B cell (primary cell): Measurements from ENCODE around the gene ANXA4. TPM values are rescaled to one million over a fixed set of nuclear protein-coding genes. Genes with fewer than 3 reads are reported as not detected.

Experiments used
- ATAC-seq: fragments of 200-7000 bp; cut with Tn5 transposase; one replicate; pipeline ENCODE4 v1.10.0; 2021; ENCODE audit warnings: low read depth, mild to moderate bottlenecking, moderate number of reproducible peaks, moderate library complexity
- CTCF ChIA-PET: fragments of 350-600 bp; sonication (Branson Sonifier 250); formaldehyde crosslinking; loops from one replicate; lab custom pipeline; 2021; ENCODE audit warnings: antibody characterized with exemption, inconsistent platforms; lab: Charles Lee
- POLR2A ChIA-PET: fragments of 350-600 bp; sonication (Branson Sonifier 250); formaldehyde crosslinking; loops from one replicate; lab custom pipeline; 2021; ENCODE audit warnings: antibody characterized with exemption; lab: Charles Lee
- DNase-seq: peaks from one replicate; pipeline ENCODE4 v3.0.0; 2013
- H2AFZ ChIP-seq: 2 replicates; pipeline ENCODE4 v1.6.1; 2012; ENCODE audit warnings: mild to moderate bottlenecking, low read depth, low read length; ENCODE audit not compliant: insufficient read depth, poor library complexity, severe bottlenecking
- H3K27ac ChIP-seq, 2 donors: 1 replicate in 1 of 2; 2 replicates in 1 of 2; pipeline ENCODE4 v1.5.1; 2012 to 2013; ENCODE audit warnings: low read length in 2 of 2, mild to moderate bottlenecking in 2 of 2, moderate library complexity in 1 of 2
- H3K27me3 ChIP-seq, 4 experiments: fragments of 200-600 bp in 1 of 4; sonication (generic) in 1 of 4; replicated peaks in 1 of 4; 1 replicate in 2 of 4; 2 replicates in 2 of 4; pipeline versions ENCODE4 v1.6.1 to v1.7.0; 2013 to 2016; ENCODE audit warnings: low read length in 3 of 4, mild to moderate bottlenecking in 2 of 4, mixed read lengths in 1 of 4, moderate library complexity in 1 of 4; ENCODE audit not compliant: insufficient read depth in 4 of 4, control insufficient read depth in 3 of 4; ENCODE audit errors: control extremely low read depth in 1 of 4
- H3K36me3 ChIP-seq, 2 experiments: replicated peaks in 1 of 2; 1 replicate in 1 of 2; 2 replicates in 1 of 2; pipeline versions ENCODE4 v1.6.1 to v1.7.1; 2013; ENCODE audit warnings: low read length in 1 of 2; ENCODE audit not compliant: insufficient read depth in 2 of 2, control insufficient read depth in 1 of 2; ENCODE audit errors: control extremely low read depth in 1 of 2, extremely low read depth in 1 of 2
- H3K4me1 ChIP-seq, 2 donors: fragments of 200-600 bp in 1 of 2; sonication (generic) in 1 of 2; 1 replicate in 1 of 2; 2 replicates in 1 of 2; pipeline versions ENCODE4 v1.5.1 to v1.6.1; 2013 to 2017; ENCODE audit warnings: low read length in 2 of 2; ENCODE audit not compliant: control insufficient read depth in 2 of 2, insufficient read depth in 2 of 2
- H3K4me2 ChIP-seq: replicated peaks from 2 replicates; pipeline ENCODE3; 2012; ENCODE audit warnings: mild to moderate bottlenecking, low read depth, low read length; ENCODE audit not compliant: poor library complexity, severe bottlenecking
- H3K4me3 ChIP-seq, 5 experiments: fragments of 200-600 bp in 1 of 5; sonication (generic) in 1 of 5; 1 replicate in 3 of 5; 2 replicates in 2 of 5; pipeline versions ENCODE4 v1.5.1 to v1.7.0; 2011 to 2016; ENCODE audit warnings: low read length in 4 of 5, mild to moderate bottlenecking in 4 of 5, low read depth in 2 of 5, control low read depth in 1 of 5, moderate library complexity in 1 of 5; ENCODE audit not compliant: insufficient read depth in 1 of 5; ENCODE audit errors: control extremely low read depth in 1 of 5, extremely low read depth in 1 of 5
- H3K79me2 ChIP-seq: fragments of 200-600 bp; sonication (generic); one replicate; pipeline ENCODE4 v1.6.0; 2016; ENCODE audit warnings: low read length; ENCODE audit not compliant: control insufficient read depth, insufficient read depth
- H3K9ac ChIP-seq: fragments of 200-600 bp; sonication (generic); 2 replicates; pipeline ENCODE4 v1.6.1; 2017; ENCODE audit warnings: mild to moderate bottlenecking, low read length, moderate library complexity
- H3K9me3 ChIP-seq, 3 donors: one replicate each; pipeline versions ENCODE4 v1.6.1 to v1.7.1; 2013; ENCODE audit warnings: low read length in 2 of 3; ENCODE audit not compliant: control insufficient read depth in 2 of 3, insufficient read depth in 1 of 3; ENCODE audit errors: control extremely low read depth in 1 of 3
- H4K20me1 ChIP-seq: 2 replicates; pipeline ENCODE4 v1.6.0; 2012; ENCODE audit warnings: mild to moderate bottlenecking, low read length; ENCODE audit not compliant: insufficient read depth, control insufficient read depth, poor library complexity, severe bottlenecking
- H3K27ac Mint-ChIP-seq: one replicate; pipeline ENCODE4 v1.8.0; 2021; ENCODE audit warnings: mixed read lengths
- H3K27me3 Mint-ChIP-seq: one replicate; pipeline ENCODE4 v1.8.0; 2021; ENCODE audit warnings: mixed read lengths
- H3K4me1 Mint-ChIP-seq: one replicate; pipeline ENCODE4 v1.8.0; 2021; ENCODE audit warnings: mixed read lengths
- H3K4me3 Mint-ChIP-seq: one replicate; pipeline ENCODE4 v1.8.0; 2021; ENCODE audit warnings: mixed read lengths
- H3K9me3 Mint-ChIP-seq: one replicate; pipeline ENCODE4 v1.8.0; 2022; ENCODE audit warnings: mixed read lengths; ENCODE audit not compliant: insufficient read depth
- EZH2 ChIP-seq: IDR thresholded peaks from 2 replicates; pipeline ENCODE4 v1.6.1; 2012; ENCODE audit warnings: borderline replicate concordance, low read depth, mild to moderate bottlenecking, moderate library complexity, low read length; ENCODE audit not compliant: insufficient read depth, poor library complexity, severe bottlenecking
- WGBS: methylation state at CpG from one replicate; pipeline ENCODE4 v1.1.5; 2013; ENCODE audit warnings: missing lambda C conversion rate; ENCODE audit not compliant: insufficient coverage; 5-methylcytosine and 5-hydroxymethylcytosine counted together
- intact Hi-C: fragments of 100-400 bp; cut with micrococcal nuclease; formaldehyde crosslinking; loops from one replicate; pipeline ENCODE4 v1.10.0; 2022
- polyA plus RNA-seq: library from polyadenylated mRNA; depleted of rRNA; stranded (reverse); fragments of >200 nt; gene quantifications from 2 replicates; pipeline ENCODE4 v1.2.3, GENCODE V29; 2012
- total RNA-seq, 2 donors: library from RNA; stranded (reverse); fragments of 120-200 nt in 1 of 2; gene quantifications; 1 replicate in 1 of 2; 2 replicates in 1 of 2; pipeline versions ENCODE4 v1.2.3 to v1.2.4, GENCODE V29; 2013 to 2022
- TF ChIP-seq, protein P1 (sequence below): fragments of 200-600 bp; IDR thresholded peaks from one replicate; pipeline ENCODE4 v1.8.0; 2022; ENCODE audit warnings: antibody characterized with exemption, mild to moderate bottlenecking

ANXA4 gene
- total and polyA plus RNA-seq, 2 donors (not counting 1 experiment from before 2014, with no cell fraction given) = 28.4 to 61.7 TPM

DNA sequence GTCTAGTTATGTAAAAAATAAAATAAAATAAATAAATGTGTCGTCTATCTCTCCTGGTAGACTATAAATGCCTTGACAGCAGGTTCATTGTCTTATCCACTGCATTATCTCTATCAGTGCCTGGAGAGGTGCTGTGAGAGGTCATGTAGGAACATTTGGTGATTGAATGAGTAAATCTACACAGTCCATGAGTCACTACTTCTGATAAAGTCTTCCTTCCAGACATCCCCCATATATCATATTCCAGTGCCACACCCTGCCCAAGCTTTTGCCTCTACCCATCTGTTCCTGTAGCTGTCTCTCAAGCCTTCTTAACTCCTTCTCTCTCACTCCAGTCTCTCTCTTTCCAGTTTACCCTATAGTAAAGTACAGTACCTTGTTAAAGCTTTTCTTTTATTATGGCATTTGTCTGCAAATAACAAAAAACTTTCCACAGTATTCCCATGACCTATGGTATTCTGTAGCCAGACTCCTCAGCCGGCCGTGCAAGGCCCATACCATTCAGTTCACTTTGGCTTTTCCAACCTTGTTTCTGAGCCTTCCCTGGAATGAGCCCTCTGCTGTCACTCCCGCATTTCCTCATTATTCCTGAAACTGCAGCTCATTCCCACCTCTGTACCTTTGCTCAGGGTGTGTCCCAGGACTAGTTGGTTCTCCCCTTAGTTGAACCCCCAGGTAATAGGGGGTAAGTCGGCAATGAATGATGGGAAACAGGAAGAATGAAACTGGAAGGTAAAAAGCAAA lies 37.5 kb downstream of the ANXA4 start:
- ChIA-PET POLR2A (no interaction called here), CTCF (interaction anchor here (1.2 to 2.2 kb wide), 2 partner anchors 39 to 55 kb away, joined by 4 to 8 read pairs; no protein-coding TSS in a partner anchor)
- H3K4me1 ChIP-seq = peaks cover 44 to 48% of the 10 kb centered on the region in 2 donors
- Mint-ChIP-seq H3K4me1 (peaks cover 57% of the 10 kb centered on the region), H3K4me3 (no peak overlapping the region), H3K9me3 (no peaks in the 10 kb centered on the region), H3K27me3 (no peaks in the 10 kb centered on the region), H3K27ac (no peak overlapping the region)
- 97% methylated on average over 3 of the region's 5 CpGs for WGBS
- no peak overlapping the region for H3K27ac ChIP-seq
- H3K79me2 ChIP-seq = peaks cover 12% of the 10 kb centered on the region
- no peak for DNase-seq
- H3K27me3 ChIP-seq = no peaks in the 10 kb centered on the region
- no peaks in the 10 kb centered on the region for H4K20me1 ChIP-seq
- intact Hi-C loops = loop anchor here (5.0 kb wide), 1 partner anchor 37 kb away; the partner anchor contains the start of gene ANXA4
- H3K4me2 ChIP-seq = no peak overlapping the region
- peaks cover 0 to 13% (median 2%) of the 10 kb centered on the region in 3 donors for H3K9me3 ChIP-seq
- TF ChIP-seq, protein P1, sequence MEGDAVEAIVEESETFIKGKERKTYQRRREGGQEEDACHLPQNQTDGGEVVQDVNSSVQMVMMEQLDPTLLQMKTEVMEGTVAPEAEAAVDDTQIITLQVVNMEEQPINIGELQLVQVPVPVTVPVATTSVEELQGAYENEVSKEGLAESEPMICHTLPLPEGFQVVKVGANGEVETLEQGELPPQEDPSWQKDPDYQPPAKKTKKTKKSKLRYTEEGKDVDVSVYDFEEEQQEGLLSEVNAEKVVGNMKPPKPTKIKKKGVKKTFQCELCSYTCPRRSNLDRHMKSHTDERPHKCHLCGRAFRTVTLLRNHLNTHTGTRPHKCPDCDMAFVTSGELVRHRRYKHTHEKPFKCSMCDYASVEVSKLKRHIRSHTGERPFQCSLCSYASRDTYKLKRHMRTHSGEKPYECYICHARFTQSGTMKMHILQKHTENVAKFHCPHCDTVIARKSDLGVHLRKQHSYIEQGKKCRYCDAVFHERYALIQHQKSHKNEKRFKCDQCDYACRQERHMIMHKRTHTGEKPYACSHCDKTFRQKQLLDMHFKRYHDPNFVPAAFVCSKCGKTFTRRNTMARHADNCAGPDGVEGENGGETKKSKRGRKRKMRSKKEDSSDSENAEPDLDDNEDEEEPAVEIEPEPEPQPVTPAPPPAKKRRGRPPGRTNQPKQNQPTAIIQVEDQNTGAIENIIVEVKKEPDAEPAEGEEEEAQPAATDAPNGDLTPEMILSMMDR = no peak
- TF ChIP-seq EZH2 = no peak
- no peak overlapping the region for H3K9ac ChIP-seq
- no peak overlapping the region for H3K4me3 ChIP-seq
- no peak overlapping the region for H2AFZ ChIP-seq
- no peak for ATAC-seq
- H3K36me3 ChIP-seq = no peaks in the 10 kb centered on the region

DNA sequence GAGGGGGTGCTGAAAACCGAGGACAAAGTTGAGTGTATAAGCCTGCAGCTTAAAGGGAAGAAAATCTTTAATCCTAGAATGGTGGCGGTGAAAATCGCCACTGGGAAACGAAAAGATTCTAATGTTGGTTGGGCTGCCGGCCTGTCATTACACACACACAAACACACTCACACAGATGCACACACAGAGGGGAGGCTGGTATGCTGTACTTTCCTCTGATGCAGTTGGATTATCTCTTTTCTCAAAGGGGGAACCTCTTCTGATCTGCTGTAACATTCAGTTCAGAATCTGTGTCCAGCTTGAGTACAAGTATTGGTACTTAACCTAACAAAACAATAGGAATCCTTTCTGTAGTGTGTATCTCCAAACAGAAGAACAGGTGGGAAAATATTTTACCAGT lies 39.0 kb downstream of the ANXA4 start:
- Mint-ChIP-seq H3K4me3 (no peak overlapping the region), H3K27ac (peak overlapping the region; percentile 1), H3K4me1 (peaks cover 43% of the 10 kb centered on the region), H3K9me3 (no peaks in the 10 kb centered on the region), H3K27me3 (no peaks in the 10 kb centered on the region)
- H3K4me2 ChIP-seq = no peak overlapping the region
- ChIA-PET CTCF (interaction anchor here (1.0 to 1.6 kb wide), 3 partner anchors 19 to 56 kb away, joined by 3 to 6 read pairs (median 5); no protein-coding TSS in a partner anchor), POLR2A (no interaction called here)
- no peak overlapping the region for H3K27ac ChIP-seq
- H3K79me2 ChIP-seq = peaks cover 12% of the 10 kb centered on the region
- peaks cover 32 to 37% of the 10 kb centered on the region in 2 donors for H3K4me1 ChIP-seq
- no peaks in the 10 kb centered on the region for H4K20me1 ChIP-seq
- WGBS = no CpG with 5 or more reads among the region's 5 CpGs
- no peak overlapping the region for H3K9ac ChIP-seq
- H3K9me3 ChIP-seq = peaks cover 0 to 12% (median 2%) of the 10 kb centered on the region in 3 donors
- intact Hi-C loops = no loop called here
- no peaks in the 10 kb centered on the region for H3K27me3 ChIP-seq
- ATAC-seq = no peak
- no peak overlapping the region for H3K4me3 ChIP-seq
- no peak overlapping the region for H2AFZ ChIP-seq
- H3K36me3 ChIP-seq = peaks cover 0 to 2% of the 10 kb centered on the region in 2 experiments
- TF ChIP-seq, protein P1 = no peak
- TF ChIP-seq EZH2 = no peak
- no peak for DNase-seq
